Left ventricle myocardium superior (tissue), 1 donor: ENCODE results near the gene RAE1. TPM values are rescaled to one million over a fixed set of nuclear protein-coding genes. Genes with fewer than 3 reads are reported as not detected.

Source experiments
- ATAC-seq: fragments of 200-7000 bp; cut with Tn5 transposase; one replicate; pipeline ENCODE4 v1.9.1; 2020; ENCODE audit warnings: mild to moderate bottlenecking, moderate library complexity
- DNase-seq: peaks from one replicate; pipeline ENCODE4 v3.0.0-alpha.2; 2020
- intact Hi-C: fragments of 100-400 bp; cut with micrococcal nuclease; formaldehyde crosslinking; loops from one replicate; pipeline ENCODE4 v1.11.0; 2022
- long read RNA-seq: library from polyadenylated mRNA; unstranded; transcript quantifications from one replicate; pipeline ENCODE4 v2.0.0, GENCODE V29; 2021
- total RNA-seq: library from RNA; stranded (reverse); fragmentation: NEBNext Ultra II Directional; extraction: Animal tissue kit (Norgen Biotek cat#: 25700); gene quantifications from one replicate; pipeline ENCODE4 v1.2.1, GENCODE V29; 2021
- donor health status: DM: no; HTN: yes; CAD: no; lungs with severe emphysema.

Gene RAE1
- total RNA-seq, result 15.1 TPM
- long read RNA-seq, transcript RAE1-203 (12 exons, 2,639 nt), result major isoform, 41 of 47 reads
- long read RNA-seq, partial matches to known transcripts, result 3 of 47 reads
- long read RNA-seq, other reads (novel, unspliced or antisense), result 0 of 47 reads

GRCh38 chr20:57351042-57351783, at the start of gene RAE1:
Gene RAE1 (plus strand): TSS chr20:57351255. CDS start chr20:57354039, 2,784 bp downstream.
- intact Hi-C loops, result loop anchor here (5.0 kb wide), 1 partner anchor 184 kb away; no protein-coding TSS in a partner anchor
- ATAC-seq (peak; percentile 91), DNase-seq (peak; percentile 92)

- DNase-seq (no peak), ATAC-seq (no peak)
- intact Hi-C loops, result no loop called here
Measured at GRCh38 chr20:57306747-57307146, 44.3 kb upstream of the RAE1 start.

GRCh38 chr20:57308451-57309271, 42.4 kb upstream of the RAE1 start:
- no peak for ATAC-seq
- intact Hi-C loops, result no loop called here
- no peak for DNase-seq

GRCh38 chr20:57309544-57310115, 41.4 kb upstream of the RAE1 start:
- ATAC-seq, result no peak
- intact Hi-C loops, result no loop called here
- no peak for DNase-seq

- DNase-seq, result no peak
- ATAC-seq, result no peak
- intact Hi-C loops, result no loop called here
Measured at GRCh38 chr20:57310821-57311514, 40.1 kb upstream of the RAE1 start.

GRCh38 chr20:57312138-57312537, 38.9 kb upstream of the RAE1 start:
- DNase-seq (no peak), ATAC-seq (no peak)
- intact Hi-C loops, result no loop called here

- intact Hi-C loops, result no loop called here
- DNase-seq, result no peak
- ATAC-seq, result no peak
Measured at GRCh38 chr20:57313230-57313629, 37.8 kb upstream of the RAE1 start.

GRCh38 chr20:57313951-57314350, 37.1 kb upstream of the RAE1 start:
- intact Hi-C loops, result no loop called here
- DNase-seq (no peak), ATAC-seq (no peak)

GRCh38 chr20:57315083-57315975, 35.7 kb upstream of the RAE1 start:
- no peak for DNase-seq
- intact Hi-C loops, result no loop called here
- ATAC-seq, result no peak

GRCh38 chr20:57315976-57316480, 35.0 kb upstream of the RAE1 start:
- ATAC-seq (no peak), DNase-seq (no peak)
- intact Hi-C loops, result no loop called here

GRCh38 chr20:57316795-57317201, 34.3 kb upstream of the RAE1 start:
- DNase-seq, result no peak
- ATAC-seq, result no peak
- intact Hi-C loops, result no loop called here

- ATAC-seq (no peak), DNase-seq (no peak)
- intact Hi-C loops, result no loop called here
Measured at GRCh38 chr20:57317316-57317788, 33.7 kb upstream of the RAE1 start.

- no peak for DNase-seq
- no peak for ATAC-seq
- intact Hi-C loops, result no loop called here
Measured at GRCh38 chr20:57317789-57318371, 33.2 kb upstream of the RAE1 start.

GRCh38 chr20:57319584-57319983, 31.5 kb upstream of the RAE1 start:
- intact Hi-C loops, result no loop called here
- no peak for DNase-seq
- no peak for ATAC-seq

GRCh38 chr20:57320358-57320757, 30.7 kb upstream of the RAE1 start:
- DNase-seq, result no peak
- intact Hi-C loops, result no loop called here
- no peak for ATAC-seq

GRCh38 chr20:57321142-57321541, 29.9 kb upstream of the RAE1 start:
- intact Hi-C loops, result no loop called here
- DNase-seq (no peak), ATAC-seq (no peak)

- intact Hi-C loops, result no loop called here
- ATAC-seq, result no peak
- no peak for DNase-seq
Measured at GRCh38 chr20:57322476-57322875, 28.6 kb upstream of the RAE1 start.

- ATAC-seq (no peak), DNase-seq (no peak)
- intact Hi-C loops, result no loop called here
Measured at GRCh38 chr20:57323034-57323433, 28.0 kb upstream of the RAE1 start.
